Chondrocyte (in vitro differentiated cells): Measurements from ENCODE around the gene FAM234A. TPM values are rescaled to one million over a fixed set of nuclear protein-coding genes. Genes with fewer than 3 reads are reported as not detected.
A peak's percentile ranks its signal among the peaks of the same experiment; 100 is the strongest.

Experiments
- DNase-seq: peaks from one replicate; pipeline ENCODE4 v3.0.0; 2021; ENCODE audit warnings: mixed read lengths, low spot score
- H3K27ac Mint-ChIP-seq: one replicate; pipeline ENCODE4 v1.8.0; 2021; ENCODE audit warnings: mild to moderate bottlenecking, moderate library complexity, mixed read lengths; ENCODE audit not compliant: unreplicated experiment
- H3K27me3 Mint-ChIP-seq: 2 replicates; pipeline ENCODE4 v1.8.0; 2021; ENCODE audit warnings: low read depth, mixed read lengths
- H3K36me3 Mint-ChIP-seq: 2 replicates; pipeline ENCODE4 v1.8.0; 2021; ENCODE audit warnings: low read depth, mixed read lengths
- H3K4me1 Mint-ChIP-seq: 2 replicates; pipeline ENCODE4 v1.8.0; 2021; ENCODE audit warnings: low read depth, mild to moderate bottlenecking, mixed read lengths
- H3K4me3 Mint-ChIP-seq: one replicate; pipeline ENCODE4 v1.8.0; 2021; ENCODE audit warnings: mild to moderate bottlenecking, moderate library complexity, mixed read lengths; ENCODE audit not compliant: unreplicated experiment
- H3K9me3 Mint-ChIP-seq: 2 replicates; pipeline ENCODE4 v1.8.0; 2021; ENCODE audit warnings: low read depth, mixed read lengths
- total RNA-seq: library from RNA; stranded (reverse); gene quantifications from 3 replicates; pipeline ENCODE4 v1.2.1, GENCODE V29; 2021
- TF ChIP-seq, protein P1 (sequence below): fragments of 200-600 bp; sonication (generic); IDR thresholded peaks from 2 replicates; pipeline ENCODE4 v1.5.0; 2021; ENCODE audit warnings: antibody characterized with exemption, mild to moderate bottlenecking, moderate library complexity

The FAM234A gene
- total RNA-seq, 1 donor from 2014 or later, result 122 TPM

DNA sequence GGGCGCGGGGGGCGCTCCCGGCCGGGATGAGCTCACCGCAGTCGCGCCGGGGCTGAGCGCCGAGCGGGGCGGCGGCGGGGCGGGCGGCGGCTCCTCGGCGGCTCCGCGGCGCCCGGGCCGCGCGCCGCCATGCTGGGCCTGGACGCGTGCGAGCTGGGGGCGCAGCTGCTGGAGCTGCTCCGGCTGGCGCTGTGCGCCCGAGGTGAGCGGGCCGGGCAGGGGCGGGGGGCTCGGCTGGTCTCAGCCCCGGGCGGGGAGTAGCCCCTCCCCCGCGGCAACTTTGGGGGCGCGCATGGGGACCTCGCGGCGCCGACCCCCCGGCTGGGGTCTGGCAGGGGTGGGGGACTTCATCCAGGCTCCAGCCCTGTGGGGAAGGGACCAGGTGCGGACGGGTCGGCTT is 45.9 kb downstream of the FAM234A start, which contains the start of gene ARHGDIG:
Gene ARHGDIG (plus strand): TSS at position 40 of the 400 bp plus-strand sequence. CDS start 90 bp downstream, at position 130.
- TF ChIP-seq, protein P1, sequence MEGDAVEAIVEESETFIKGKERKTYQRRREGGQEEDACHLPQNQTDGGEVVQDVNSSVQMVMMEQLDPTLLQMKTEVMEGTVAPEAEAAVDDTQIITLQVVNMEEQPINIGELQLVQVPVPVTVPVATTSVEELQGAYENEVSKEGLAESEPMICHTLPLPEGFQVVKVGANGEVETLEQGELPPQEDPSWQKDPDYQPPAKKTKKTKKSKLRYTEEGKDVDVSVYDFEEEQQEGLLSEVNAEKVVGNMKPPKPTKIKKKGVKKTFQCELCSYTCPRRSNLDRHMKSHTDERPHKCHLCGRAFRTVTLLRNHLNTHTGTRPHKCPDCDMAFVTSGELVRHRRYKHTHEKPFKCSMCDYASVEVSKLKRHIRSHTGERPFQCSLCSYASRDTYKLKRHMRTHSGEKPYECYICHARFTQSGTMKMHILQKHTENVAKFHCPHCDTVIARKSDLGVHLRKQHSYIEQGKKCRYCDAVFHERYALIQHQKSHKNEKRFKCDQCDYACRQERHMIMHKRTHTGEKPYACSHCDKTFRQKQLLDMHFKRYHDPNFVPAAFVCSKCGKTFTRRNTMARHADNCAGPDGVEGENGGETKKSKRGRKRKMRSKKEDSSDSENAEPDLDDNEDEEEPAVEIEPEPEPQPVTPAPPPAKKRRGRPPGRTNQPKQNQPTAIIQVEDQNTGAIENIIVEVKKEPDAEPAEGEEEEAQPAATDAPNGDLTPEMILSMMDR, result no peak
- Mint-ChIP-seq H3K27me3 (no peaks in the 10 kb centered on the region), H3K4me3 (peak within 1 kb of the TSS; percentile 50), H3K9me3 (no peaks in the 10 kb centered on the region), H3K36me3 (no peaks in the 10 kb centered on the region), H3K4me1 (peaks cover 3% of the 10 kb centered on the region), H3K27ac (no peak within 1 kb of the TSS)
- no peak for DNase-seq

DNA sequence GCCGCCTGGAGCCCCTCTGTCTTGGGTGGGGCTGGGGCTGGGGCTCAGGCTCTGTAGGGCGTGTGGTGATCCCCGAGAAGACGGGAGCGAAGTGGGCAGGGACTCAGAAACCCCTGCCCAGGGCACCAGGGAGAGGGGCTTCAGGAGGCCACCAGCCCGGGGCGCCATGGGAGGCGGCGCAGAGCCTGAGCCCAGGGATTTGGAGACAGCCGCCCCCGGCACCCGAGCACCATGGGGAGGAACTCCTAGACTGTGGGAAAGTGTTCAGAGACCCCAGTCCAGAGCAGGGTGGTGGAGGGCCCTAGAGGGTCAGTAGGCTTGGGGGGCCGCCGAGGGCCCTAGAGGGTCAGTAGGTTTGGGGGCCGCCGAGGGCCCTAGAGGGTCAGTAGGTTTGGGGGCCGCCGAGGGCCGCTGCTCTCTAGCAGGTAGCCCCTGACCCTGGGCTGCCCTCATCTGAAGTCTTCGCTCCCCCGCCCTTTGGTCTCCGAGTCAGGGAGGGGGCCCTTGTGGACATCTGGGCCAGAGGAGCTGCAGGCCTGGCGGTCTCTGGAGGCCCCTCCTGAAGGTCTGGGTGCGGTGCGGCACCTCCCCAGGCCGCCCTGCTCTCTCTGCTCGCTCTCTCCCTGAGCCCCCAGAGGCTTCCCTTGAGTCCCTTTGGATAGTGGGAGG is 46.5 kb downstream of the FAM234A start:
- peak overlapping the region; percentile 50 for H3K4me3 Mint-ChIP-seq
- H3K36me3 Mint-ChIP-seq, result no peaks in the 10 kb centered on the region
- peaks cover 2% of the 10 kb centered on the region for H3K4me1 Mint-ChIP-seq
- H3K9me3 Mint-ChIP-seq, result no peaks in the 10 kb centered on the region
- H3K27ac Mint-ChIP-seq, result no peak overlapping the region
- TF ChIP-seq, protein P1, result no peak
- H3K27me3 Mint-ChIP-seq, result no peaks in the 10 kb centered on the region
- DNase-seq, result no peak

DNA sequence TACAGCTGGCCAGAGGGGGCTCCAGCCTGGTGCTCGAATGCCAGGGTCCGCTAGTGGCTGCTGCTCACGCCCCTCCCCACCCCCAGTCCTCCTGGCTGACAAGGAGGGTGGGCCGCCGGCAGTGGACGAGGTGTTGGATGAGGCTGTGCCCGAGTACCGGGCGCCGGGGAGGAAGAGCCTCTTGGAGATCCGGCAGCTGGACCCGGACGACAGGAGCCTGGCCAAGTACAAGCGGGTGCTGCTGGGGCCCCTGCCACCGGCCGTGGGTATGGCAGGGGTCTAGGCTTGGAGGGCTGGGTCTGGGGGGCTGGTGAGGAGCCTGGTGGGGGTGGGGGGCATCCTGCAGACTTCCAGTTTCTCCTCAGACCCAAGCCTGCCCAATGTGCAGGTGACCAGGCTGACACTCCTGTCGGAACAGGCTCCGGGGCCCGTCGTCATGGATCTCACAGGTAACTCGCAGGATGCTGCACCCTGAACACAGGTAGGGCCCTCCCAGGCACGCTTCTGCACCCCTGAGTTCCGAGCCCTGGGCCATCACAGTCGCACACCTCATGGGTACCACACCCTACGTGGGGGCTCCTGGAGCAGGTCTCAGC is 47.1 kb downstream of the FAM234A start:
- no peaks in the 10 kb centered on the region for H3K27me3 Mint-ChIP-seq
- no peaks in the 10 kb centered on the region for H3K9me3 Mint-ChIP-seq
- TF ChIP-seq, protein P1, result no peak
- no peak overlapping the region for H3K27ac Mint-ChIP-seq
- H3K4me1 Mint-ChIP-seq, result no peaks in the 10 kb centered on the region
- DNase-seq, result no peak
- peaks cover 4% of the 10 kb centered on the region for H3K36me3 Mint-ChIP-seq
- H3K4me3 Mint-ChIP-seq, result no peak overlapping the region

DNA sequence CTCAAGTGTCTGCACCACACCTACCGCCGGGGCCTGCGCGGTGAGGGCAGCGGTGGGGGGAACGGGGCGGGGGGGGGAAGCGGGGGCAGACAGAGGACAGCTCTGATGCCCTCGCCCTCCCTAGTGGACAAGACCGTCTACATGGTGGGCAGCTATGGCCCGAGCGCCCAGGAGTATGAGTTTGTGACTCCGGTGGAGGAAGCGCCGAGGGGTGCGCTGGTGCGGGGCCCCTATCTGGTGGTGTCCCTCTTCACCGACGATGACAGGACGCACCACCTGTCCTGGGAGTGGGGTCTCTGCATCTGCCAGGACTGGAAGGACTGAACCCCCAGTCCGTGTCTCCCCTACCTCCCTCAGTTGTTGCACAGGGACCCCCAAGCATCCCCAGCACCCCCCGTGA is 47.9 kb downstream of the FAM234A start:
- H3K4me1 Mint-ChIP-seq, result no peaks in the 10 kb centered on the region
- TF ChIP-seq, protein P1, result no peak
- peaks cover 5% of the 10 kb centered on the region for H3K36me3 Mint-ChIP-seq
- H3K27ac Mint-ChIP-seq, result no peak overlapping the region
- no peak for DNase-seq
- no peaks in the 10 kb centered on the region for H3K27me3 Mint-ChIP-seq
- H3K4me3 Mint-ChIP-seq, result no peak overlapping the region
- H3K9me3 Mint-ChIP-seq, result no peaks in the 10 kb centered on the region

DNA sequence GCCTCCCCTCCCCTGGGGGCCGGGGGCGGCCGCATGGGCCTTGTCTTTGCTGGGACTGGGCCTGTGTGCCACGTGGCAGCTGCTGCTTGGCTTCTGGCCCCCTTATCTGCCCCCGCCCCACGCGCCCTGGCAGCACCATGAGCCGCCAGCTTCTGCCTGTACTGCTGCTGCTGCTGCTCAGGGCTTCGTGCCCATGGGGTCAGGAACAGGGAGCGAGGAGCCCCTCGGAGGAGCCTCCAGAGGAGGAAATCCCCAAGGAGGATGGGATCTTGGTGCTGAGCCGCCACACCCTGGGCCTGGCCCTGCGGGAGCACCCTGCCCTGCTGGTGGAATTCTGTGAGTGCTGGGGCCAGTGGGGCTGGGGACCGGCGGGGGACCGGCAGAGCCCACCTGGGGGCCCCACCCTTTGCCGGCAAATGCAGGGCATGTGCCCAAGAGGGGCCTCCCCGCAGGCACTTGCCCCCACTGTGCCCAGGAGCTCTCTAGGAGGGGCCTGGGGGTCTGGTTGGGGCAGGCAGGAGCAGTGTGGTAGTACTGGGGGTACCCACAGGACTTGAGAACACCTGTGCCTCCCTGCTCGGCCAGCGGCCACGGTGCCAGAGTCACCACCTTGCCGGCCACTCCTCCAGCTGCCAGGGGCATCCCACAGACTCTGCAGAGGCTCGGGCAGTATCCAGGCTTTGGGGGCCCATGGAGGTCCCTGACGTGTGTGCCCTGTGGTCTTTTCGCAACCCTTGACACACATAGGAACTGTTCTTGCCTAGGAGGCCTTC is 48.6 kb downstream of the FAM234A start, which contains the start of gene PDIA2:
Gene PDIA2 (plus strand): TSS at position 132 of the 773 bp plus-strand sequence. CDS start 6 bp downstream, at position 138.
- TF ChIP-seq, protein P1, result no peak
- Mint-ChIP-seq H3K27ac (no peak within 1 kb of the TSS), H3K4me1 (no peaks in the 10 kb centered on the region), H3K36me3 (peaks cover 9% of the 10 kb centered on the region), H3K27me3 (no peaks in the 10 kb centered on the region), H3K9me3 (no peaks in the 10 kb centered on the region), H3K4me3 (no peak within 1 kb of the TSS)
- no peak for DNase-seq
